GM13976 (cell line): ENCODE results near the gene HS3ST4.

ENCODE experiments used
- DNase-seq: peaks from one replicate; pipeline ENCODE4 v3.0.0; 2012; ENCODE audit warnings: low spot score
- CTCF ChIP-seq: IDR thresholded peaks from 2 replicates; pipeline ENCODE4 v1.5.1; 2012; ENCODE audit warnings: borderline replicate concordance, mild to moderate bottlenecking; ENCODE audit not compliant: insufficient read depth; ENCODE audit errors: extremely low read depth, missing control alignments, control extremely low read depth
- in situ Hi-C: fragments of 300-500 bp; cut with MboI; formaldehyde crosslinking; loops from one replicate; pipeline ENCODE4 v1.12.0; 2022; ENCODE audit warnings: low sequenced_read_pairs, mixed read lengths, inconsistent platforms; ENCODE audit not compliant: unreplicated experiment

The HS3ST4 gene

GRCh38 chr16:26186091-26186615 is 494.4 kb downstream of the HS3ST4 start:
- in situ Hi-C loops, result no loop called here
- no peak for TF ChIP-seq CTCF
- no peak for DNase-seq
